OCI-LY1 (cell line): ENCODE measurements around the gene BHLHA9.

ENCODE experiments used
- H2AFZ ChIP-seq: fragments of 200-600 bp; sonication (generic), shearing (Covaris generic); 2 replicates; pipeline ENCODE4 v1.6.0; 2014; ENCODE audit warnings: antibody characterized with exemption, mild to moderate bottlenecking, low read length
- H3F3A ChIP-seq: fragments of 200-600 bp; sonication (generic), shearing (Covaris generic); 2 replicates; pipeline ENCODE4 v1.6.0; 2014; ENCODE audit warnings: mild to moderate bottlenecking, antibody characterized with exemption, low read length, moderate library complexity; ENCODE audit not compliant: insufficient read depth
- H3K27ac ChIP-seq: fragments of 200-600 bp; sonication (generic); 2 replicates; pipeline ENCODE4 v1.5.1; 2014; ENCODE audit warnings: low read length, mixed run types, mild to moderate bottlenecking, low read depth; ENCODE audit not compliant: poor library complexity, severe bottlenecking
- H3K27me3 ChIP-seq: fragments of 200-600 bp; sonication (generic); 2 replicates; pipeline ENCODE4 v1.6.0; 2014; ENCODE audit warnings: antibody characterized with exemption, mild to moderate bottlenecking, low read length, moderate library complexity; ENCODE audit not compliant: insufficient read depth
- H3K36me3 ChIP-seq: fragments of 200-600 bp; sonication (generic); 2 replicates; pipeline ENCODE4 v1.6.1; 2014; ENCODE audit warnings: mild to moderate bottlenecking, antibody characterized with exemption, low read length, moderate library complexity, mixed read lengths; ENCODE audit not compliant: insufficient read depth
- H3K4me1 ChIP-seq: fragments of 200-600 bp; sonication (generic); 2 replicates; pipeline ENCODE4 v1.5.1; 2014; ENCODE audit warnings: mild to moderate bottlenecking, low read length, moderate library complexity; ENCODE audit not compliant: insufficient read depth, severe bottlenecking
- H3K4me2 ChIP-seq: fragments of 200-600 bp; sonication (generic), shearing (Covaris generic); 2 replicates; pipeline ENCODE4 v1.6.1; 2014; ENCODE audit warnings: low read length
- H3K4me3 ChIP-seq: fragments of 200-600 bp; sonication (generic); 2 replicates; pipeline ENCODE4 v1.5.1; 2014; ENCODE audit warnings: low read length, low read depth, mild to moderate bottlenecking, mixed read lengths; ENCODE audit not compliant: poor library complexity, severe bottlenecking
- H3K79me2 ChIP-seq: fragments of 200-600 bp; shearing (Covaris generic); 2 replicates; pipeline ENCODE4 v1.6.1; 2016; ENCODE audit warnings: mixed run types, low read length, mixed read lengths; ENCODE audit not compliant: insufficient read depth
- H3K9ac ChIP-seq: fragments of 200-600 bp; sonication (generic), shearing (Covaris generic); 2 replicates; pipeline ENCODE4 v1.6.1; 2014; ENCODE audit warnings: mild to moderate bottlenecking, low read length, mixed read lengths
- H3K9me2 ChIP-seq: fragments of 200-600 bp; sonication (generic), shearing (Covaris generic); 2 replicates; pipeline ENCODE4 v1.6.1; 2014; ENCODE audit warnings: low read depth, mild to moderate bottlenecking, low read length, mixed read lengths
- H3K9me3 ChIP-seq: fragments of 200-600 bp; shearing (Covaris generic); 2 replicates; pipeline ENCODE4 v1.6.1; 2014; ENCODE audit warnings: low read length, mixed read lengths
- H4K20me1 ChIP-seq: fragments of 200-600 bp; sonication (generic), shearing (Covaris generic); 2 replicates; pipeline ENCODE4 v1.6.0; 2016; ENCODE audit warnings: mild to moderate bottlenecking, low read length; ENCODE audit not compliant: insufficient read depth
- CTCF ChIP-seq: fragments of 200-600 bp; sonication (generic), shearing (Covaris generic); IDR thresholded peaks from 2 replicates; pipeline ENCODE4 v1.5.1; 2017; ENCODE audit warnings: mild to moderate bottlenecking, antibody characterized with exemption, low read length, moderate library complexity, mixed read lengths
- EZH2 ChIP-seq: fragments of 200-600 bp; sonication (generic), shearing (Covaris generic); IDR thresholded peaks from 2 replicates; pipeline ENCODE4 v1.8.0; 2017; ENCODE audit warnings: borderline replicate concordance, mixed run types, mild to moderate bottlenecking, antibody characterized with exemption, low read length, moderate library complexity, mixed read lengths

BHLHA9 gene

GRCh38 chr17:1299552-1300370, 29.5 kb downstream of the BHLHA9 start:
- TF ChIP-seq CTCF, result no peak
- TF ChIP-seq EZH2, result no peak
- H3K9me2 ChIP-seq, result no peaks in the 10 kb centered on the region

GRCh38 chr17:1300371-1300905, 30.2 kb downstream of the BHLHA9 start:
- Histone ChIP-seq H3K9me3 (no peaks in the 10 kb centered on the region), H4K20me1 (no peaks in the 10 kb centered on the region), H3K79me2 (no peaks in the 10 kb centered on the region), H3K27ac (no peak overlapping the region), H3K4me1 (no peaks in the 10 kb centered on the region), H3K9me2 (no peaks in the 10 kb centered on the region), H3K9ac (no peak overlapping the region), H3K4me3 (no peak overlapping the region), H2AFZ (no peak overlapping the region), H3K27me3 (peaks cover 9% of the 10 kb centered on the region; the same call in 1 of the 2 replicates), H3K4me2 (no peak overlapping the region), H3K36me3 (no peaks in the 10 kb centered on the region), H3F3A (no peaks in the 10 kb centered on the region)
- no peak for TF ChIP-seq EZH2
- no peak for TF ChIP-seq CTCF

More at GRCh38 chr17:1299552-1300370, 29.5 kb downstream of the BHLHA9 start:
- Histone ChIP-seq H3K79me2 (no peaks in the 10 kb centered on the region), H3K4me2 (no peak overlapping the region), H3K36me3 (no peaks in the 10 kb centered on the region), H3K27ac (no peak overlapping the region), H3F3A (no peaks in the 10 kb centered on the region), H3K9ac (no peak overlapping the region), H3K27me3 (peaks cover 9% of the 10 kb centered on the region; the same call in 1 of the 2 replicates), H2AFZ (no peak overlapping the region), H4K20me1 (no peaks in the 10 kb centered on the region), H3K9me3 (no peaks in the 10 kb centered on the region), H3K4me1 (no peaks in the 10 kb centered on the region), H3K4me3 (no peak overlapping the region)

GRCh38 chr17:1301546-1301945, 31.3 kb downstream of the BHLHA9 start:
- H3K4me2 ChIP-seq, result no peak overlapping the region
- H3K9me3 ChIP-seq, result no peaks in the 10 kb centered on the region
- H3F3A ChIP-seq, result no peaks in the 10 kb centered on the region
- no peaks in the 10 kb centered on the region for H3K36me3 ChIP-seq
- TF ChIP-seq EZH2, result no peak
- no peak for TF ChIP-seq CTCF
- H3K79me2 ChIP-seq, result no peaks in the 10 kb centered on the region
- H3K9me2 ChIP-seq, result no peaks in the 10 kb centered on the region
- no peak overlapping the region for H2AFZ ChIP-seq
- H4K20me1 ChIP-seq, result no peaks in the 10 kb centered on the region
- H3K27ac ChIP-seq, result no peak overlapping the region
- no peak overlapping the region for H3K4me3 ChIP-seq
- H3K9ac ChIP-seq, result no peak overlapping the region
- peaks cover 9% of the 10 kb centered on the region; the same call in 1 of the 2 replicates for H3K27me3 ChIP-seq
- no peaks in the 10 kb centered on the region for H3K4me1 ChIP-seq
